ENCODE data around the gene GCAT.

GRCh38 chr22:37822079-37822833 lies 14.5 kb downstream of the GCAT start:
- TF ChIP-seq, protein P1, sequence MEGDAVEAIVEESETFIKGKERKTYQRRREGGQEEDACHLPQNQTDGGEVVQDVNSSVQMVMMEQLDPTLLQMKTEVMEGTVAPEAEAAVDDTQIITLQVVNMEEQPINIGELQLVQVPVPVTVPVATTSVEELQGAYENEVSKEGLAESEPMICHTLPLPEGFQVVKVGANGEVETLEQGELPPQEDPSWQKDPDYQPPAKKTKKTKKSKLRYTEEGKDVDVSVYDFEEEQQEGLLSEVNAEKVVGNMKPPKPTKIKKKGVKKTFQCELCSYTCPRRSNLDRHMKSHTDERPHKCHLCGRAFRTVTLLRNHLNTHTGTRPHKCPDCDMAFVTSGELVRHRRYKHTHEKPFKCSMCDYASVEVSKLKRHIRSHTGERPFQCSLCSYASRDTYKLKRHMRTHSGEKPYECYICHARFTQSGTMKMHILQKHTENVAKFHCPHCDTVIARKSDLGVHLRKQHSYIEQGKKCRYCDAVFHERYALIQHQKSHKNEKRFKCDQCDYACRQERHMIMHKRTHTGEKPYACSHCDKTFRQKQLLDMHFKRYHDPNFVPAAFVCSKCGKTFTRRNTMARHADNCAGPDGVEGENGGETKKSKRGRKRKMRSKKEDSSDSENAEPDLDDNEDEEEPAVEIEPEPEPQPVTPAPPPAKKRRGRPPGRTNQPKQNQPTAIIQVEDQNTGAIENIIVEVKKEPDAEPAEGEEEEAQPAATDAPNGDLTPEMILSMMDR (conservative IDR thresholded peaks at IDR 0.05) = no peak
- TF ChIP-seq EZH2 (IDR thresholded peaks at IDR 0.05; ENCODE audit: low read depth) = no peak

All from PC-9 (cell line).